ENCODE data around the gene PAOX. TPM values are rescaled to one million over a fixed set of nuclear protein-coding genes. Genes with fewer than 3 reads are reported as not detected.

The PAOX gene
- total and polyA plus RNA-seq, 2 experiments from 2014 or later, result 4.1 to 8.7 TPM

GRCh38 chr10:133341983-133342382 is 37.1 kb upstream of the PAOX start:
- 0 out of 2 replicates have a peak, but pooled peaks cover 3% of the 10 kb centered on the region for H3F3A ChIP-seq (replicated peaks; ENCODE audit: low read depth)
- H3K27me3 ChIP-seq (ENCODE audit: insufficient read depth), result peaks cover 8% of the 10 kb centered on the region
- H3K4me1 Mint-ChIP-seq, result peaks cover 11% of the 10 kb centered on the region
- H3K4me3 ChIP-seq, result no peak overlapping the region
- H3K27ac ChIP-seq (ENCODE audit: low read depth), result no peak overlapping the region
- H3K4me2 ChIP-seq, result no peak overlapping the region
- ATAC-seq (no peak), DNase-seq (ENCODE audit: low spot score) (no peak)
- no peaks in the 10 kb centered on the region for H3K79me2 ChIP-seq (replicated peaks; ENCODE audit: insufficient read depth)
- H3K4me1 ChIP-seq (ENCODE audit: insufficient read depth), result no peaks in the 10 kb centered on the region; the same call in 1 of the 2 replicates
- no peak overlapping the region for H3K27ac Mint-ChIP-seq
- no peaks in the 10 kb centered on the region for H3K36me3 ChIP-seq (ENCODE audit: insufficient read depth)
- no peaks in the 10 kb centered on the region for H3K9me2 ChIP-seq (ENCODE audit: insufficient read depth)
- H3K9me3 Mint-ChIP-seq, result peaks cover 5% of the 10 kb centered on the region; the same call in 2 of the 3 replicates
- no peaks in the 10 kb centered on the region for H3K36me3 Mint-ChIP-seq (ENCODE audit: low read depth)
- no peaks in the 10 kb centered on the region for H4K20me1 ChIP-seq (replicated peaks; ENCODE audit: insufficient read depth)
- no peak overlapping the region for H3K4me3 Mint-ChIP-seq
- peaks cover 17% of the 10 kb centered on the region for H3K27me3 Mint-ChIP-seq (ENCODE audit: insufficient read depth, low read depth, poor library complexity)
- no peak overlapping the region for H2AFZ ChIP-seq
- no peak for TF ChIP-seq REST (IDR thresholded peaks at IDR 0.05; ENCODE audit: unreplicated experiment)
- TF ChIP-seq NANOG (IDR thresholded peaks at IDR 0.05; ENCODE audit: borderline replicate concordance), result no peak
- TF ChIP-seq ZNF331 (CRISPR knock-in tag; IDR thresholded peaks at IDR 0.05; ENCODE audit: low read depth), result no peak

GRCh38 chr10:133342942-133343341 is 36.1 kb upstream of the PAOX start:
- H3F3A ChIP-seq (replicated peaks; ENCODE audit: low read depth), result 0 out of 2 replicates have a peak, but pooled peaks cover 3% of the 10 kb centered on the region
- H3K4me3 Mint-ChIP-seq, result no peak overlapping the region
- TF ChIP-seq ZNF331 (CRISPR knock-in tag; IDR thresholded peaks at IDR 0.05; ENCODE audit: low read depth) (no peak), NANOG (IDR thresholded peaks at IDR 0.05; ENCODE audit: borderline replicate concordance) (no peak), REST (IDR thresholded peaks at IDR 0.05; ENCODE audit: unreplicated experiment) (no peak), EZH2 (IDR thresholded peaks at IDR 0.05; ENCODE audit: low read depth, unreplicated experiment) (no peak)
- peaks cover 17% of the 10 kb centered on the region for H3K27me3 Mint-ChIP-seq (ENCODE audit: insufficient read depth, low read depth, poor library complexity)
- no peaks in the 10 kb centered on the region for H3K79me2 ChIP-seq (replicated peaks; ENCODE audit: insufficient read depth)
- ATAC-seq (peak; percentile 23), DNase-seq (ENCODE audit: low spot score) (no peak)
- H2AFZ ChIP-seq, result no peak overlapping the region
- no peaks in the 10 kb centered on the region for H4K20me1 ChIP-seq (replicated peaks; ENCODE audit: insufficient read depth)
- H3K4me1 Mint-ChIP-seq, result peaks cover 11% of the 10 kb centered on the region
- H3K27ac Mint-ChIP-seq, result no peak overlapping the region
- H3K9me3 Mint-ChIP-seq, result peaks cover 5% of the 10 kb centered on the region; the same call in 2 of the 3 replicates
- H3K27me3 ChIP-seq (ENCODE audit: insufficient read depth), result no peaks in the 10 kb centered on the region
- H3K9me2 ChIP-seq (ENCODE audit: insufficient read depth), result no peaks in the 10 kb centered on the region
- no peak overlapping the region for H3K27ac ChIP-seq (ENCODE audit: low read depth)
- no peaks in the 10 kb centered on the region for H3K36me3 ChIP-seq (ENCODE audit: insufficient read depth)
- H3K36me3 Mint-ChIP-seq (ENCODE audit: low read depth), result no peaks in the 10 kb centered on the region
- no peak overlapping the region for H3K4me3 ChIP-seq
- no peaks in the 10 kb centered on the region; the same call in 1 of the 2 replicates for H3K4me1 ChIP-seq (ENCODE audit: insufficient read depth)
- no peak overlapping the region for H3K4me2 ChIP-seq

All from GM23338 (cell line).